PFSK-1 (cell line): ENCODE results near the gene ARL3.

Source experiments
- POLR2AphosphoS5 ChIP-seq: IDR thresholded peaks from 2 replicates; pipeline ENCODE4 v1.6.1; 2012; ENCODE audit warnings: low read depth, mild to moderate bottlenecking, control low read depth, low read length, moderate library complexity
- REST ChIP-seq, 2 experiments: IDR thresholded peaks; 2 replicates each; pipeline versions ENCODE4 v1.6.1 to v1.8.0; 2011 to 2012; ENCODE audit warnings: low read depth in 2 of 2, low read length in 2 of 2, control low read depth in 1 of 2, inconsistent platforms in 1 of 2, mild to moderate bottlenecking in 1 of 2, moderate library complexity in 1 of 2; ENCODE audit not compliant: insufficient read depth in 1 of 2
- SIN3A ChIP-seq: IDR thresholded peaks from 2 replicates; pipeline ENCODE4 v1.6.1; 2012; ENCODE audit warnings: mild to moderate bottlenecking, low read length, moderate library complexity, borderline replicate concordance; ENCODE audit not compliant: insufficient read depth

GRCh38 chr10:102757323-102757722 lies 43.1 kb upstream of the ARL3 start:
- no peak for TF ChIP-seq POLR2AphosphoS5
- no peak for TF ChIP-seq SIN3A
- TF ChIP-seq REST (IDR thresholded peaks at IDR 0.05; ENCODE audit: insufficient read depth in 1 of 2, low read depth in 2 of 2, low read length in 2 of 2) = no peak
